Epithelial cell of proximal tubule (primary cell): ENCODE data around the gene PLA2G4C. TPM values are rescaled to one million over a fixed set of nuclear protein-coding genes. Genes with fewer than 3 reads are reported as not detected.
"Not testable (repeated sequence)": the region's sequence is repeated elsewhere in the genome, so short reads cannot be mapped to it uniquely, and the experiment has no call there.

Source experiments
- DNase-seq: peaks from one replicate; pipeline ENCODE4 v3.0.0-alpha.2; 2011; ENCODE audit warnings: low read depth
- H3K4me3 ChIP-seq: 2 replicates; pipeline ENCODE4 v1.5.1; 2011; ENCODE audit warnings: low read depth, mild to moderate bottlenecking, low read length
- total RNA-seq: library from RNA; depleted of rRNA; stranded (reverse); fragments of >200 nt; gene quantifications from 2 replicates; pipeline ENCODE4 v1.2.3, GENCODE V29; 2015
- TF ChIP-seq, protein P1 (sequence below): conservative IDR thresholded peaks from 2 replicates; pipeline ENCODE4 v1.5.1; 2012; ENCODE audit warnings: low read depth, mild to moderate bottlenecking, low read length

Gene PLA2G4C
- total RNA-seq, 1 donor from 2014 or later = 4.7 TPM

DNA sequence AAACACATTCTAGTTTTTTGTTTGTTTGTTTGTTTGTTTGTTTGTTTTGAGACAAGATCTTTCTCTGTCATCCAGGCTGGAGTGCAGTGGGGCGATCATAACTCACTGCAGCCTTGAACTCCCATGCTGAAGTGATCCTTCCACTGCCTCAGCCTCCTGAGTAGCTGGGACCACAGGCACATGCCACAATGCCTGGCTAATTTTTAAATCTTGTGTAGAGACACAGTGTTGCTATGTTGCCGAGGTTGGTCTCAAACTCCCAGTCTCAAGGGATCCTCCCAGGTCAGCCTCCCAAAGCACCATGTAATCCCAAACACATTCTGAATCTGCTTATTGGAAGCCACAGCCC is 15.8 kb downstream of the PLA2G4C start:
- TF ChIP-seq, protein P1, sequence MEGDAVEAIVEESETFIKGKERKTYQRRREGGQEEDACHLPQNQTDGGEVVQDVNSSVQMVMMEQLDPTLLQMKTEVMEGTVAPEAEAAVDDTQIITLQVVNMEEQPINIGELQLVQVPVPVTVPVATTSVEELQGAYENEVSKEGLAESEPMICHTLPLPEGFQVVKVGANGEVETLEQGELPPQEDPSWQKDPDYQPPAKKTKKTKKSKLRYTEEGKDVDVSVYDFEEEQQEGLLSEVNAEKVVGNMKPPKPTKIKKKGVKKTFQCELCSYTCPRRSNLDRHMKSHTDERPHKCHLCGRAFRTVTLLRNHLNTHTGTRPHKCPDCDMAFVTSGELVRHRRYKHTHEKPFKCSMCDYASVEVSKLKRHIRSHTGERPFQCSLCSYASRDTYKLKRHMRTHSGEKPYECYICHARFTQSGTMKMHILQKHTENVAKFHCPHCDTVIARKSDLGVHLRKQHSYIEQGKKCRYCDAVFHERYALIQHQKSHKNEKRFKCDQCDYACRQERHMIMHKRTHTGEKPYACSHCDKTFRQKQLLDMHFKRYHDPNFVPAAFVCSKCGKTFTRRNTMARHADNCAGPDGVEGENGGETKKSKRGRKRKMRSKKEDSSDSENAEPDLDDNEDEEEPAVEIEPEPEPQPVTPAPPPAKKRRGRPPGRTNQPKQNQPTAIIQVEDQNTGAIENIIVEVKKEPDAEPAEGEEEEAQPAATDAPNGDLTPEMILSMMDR = no peak
- no peak overlapping the region for H3K4me3 ChIP-seq
- DNase-seq = no peak

DNA sequence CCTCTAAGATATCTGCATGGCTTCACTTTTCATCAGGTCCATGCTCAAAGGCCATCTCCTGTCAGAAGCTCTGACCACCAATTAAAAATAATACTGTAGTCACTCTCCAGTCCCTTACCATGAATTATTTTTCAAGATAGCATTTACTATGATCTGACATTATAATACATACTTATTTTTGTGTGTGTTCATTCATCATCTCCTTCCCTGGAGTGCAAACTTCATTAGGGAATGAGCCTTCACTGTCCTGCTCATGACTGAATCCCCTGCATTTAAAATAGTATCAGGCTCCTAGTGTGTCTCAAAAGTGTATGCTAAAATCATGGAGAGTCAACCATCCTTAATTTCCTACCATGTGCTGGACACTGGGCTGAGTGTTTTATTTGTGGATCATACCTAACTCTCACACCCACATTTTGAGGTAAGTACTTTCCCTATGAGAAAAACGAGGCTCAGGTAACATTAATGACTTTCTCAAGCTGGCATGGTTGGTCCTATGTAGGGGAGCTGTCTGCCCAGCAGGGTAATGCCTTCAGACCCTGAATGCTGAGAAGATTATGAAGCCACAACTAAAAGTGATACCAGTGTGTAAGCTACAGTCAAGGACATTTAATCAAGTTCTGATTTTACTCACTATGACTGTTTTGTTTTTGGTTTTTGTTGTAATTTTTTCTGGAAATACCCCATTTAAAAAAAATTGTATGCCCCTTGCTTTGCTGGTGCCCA is 16.3 kb downstream of the PLA2G4C start:
- no peak for DNase-seq
- TF ChIP-seq, protein P1 = no peak

DNA sequence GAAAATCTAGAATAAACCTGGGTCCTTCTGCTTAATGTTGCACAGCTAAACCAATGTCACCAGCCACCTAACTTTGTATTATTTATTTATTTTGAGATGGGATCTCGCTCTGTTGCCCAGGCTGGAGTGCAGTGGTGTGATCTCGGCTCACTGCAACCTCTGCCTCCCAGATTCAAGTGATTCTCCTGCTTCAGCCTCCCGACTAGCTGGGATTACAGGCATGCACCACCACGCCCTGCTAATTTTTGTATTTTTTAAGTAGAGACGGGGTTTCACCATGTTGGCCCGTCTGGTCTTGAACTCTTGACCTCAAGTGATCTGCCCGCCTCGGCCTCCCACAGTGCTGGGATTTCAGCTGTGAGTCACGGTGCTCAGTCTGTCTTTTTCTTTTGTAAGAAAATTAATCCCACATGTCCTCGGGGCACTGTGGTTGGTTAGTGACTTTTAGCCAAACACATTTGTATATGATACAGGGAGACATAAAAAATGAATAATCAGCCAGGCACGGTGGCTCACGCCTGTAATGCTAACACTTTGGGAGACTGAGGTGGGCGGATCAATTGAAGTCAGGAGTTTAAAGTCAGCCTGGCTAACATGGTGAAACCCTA is 19.4 kb downstream of the PLA2G4C start:
- H3K4me3 ChIP-seq, DNase-seq: not testable (repeated sequence)

More for the DNA sequence above, 16.3 kb downstream of the PLA2G4C start:
- H3K4me3 ChIP-seq = no peak overlapping the region

DNA sequence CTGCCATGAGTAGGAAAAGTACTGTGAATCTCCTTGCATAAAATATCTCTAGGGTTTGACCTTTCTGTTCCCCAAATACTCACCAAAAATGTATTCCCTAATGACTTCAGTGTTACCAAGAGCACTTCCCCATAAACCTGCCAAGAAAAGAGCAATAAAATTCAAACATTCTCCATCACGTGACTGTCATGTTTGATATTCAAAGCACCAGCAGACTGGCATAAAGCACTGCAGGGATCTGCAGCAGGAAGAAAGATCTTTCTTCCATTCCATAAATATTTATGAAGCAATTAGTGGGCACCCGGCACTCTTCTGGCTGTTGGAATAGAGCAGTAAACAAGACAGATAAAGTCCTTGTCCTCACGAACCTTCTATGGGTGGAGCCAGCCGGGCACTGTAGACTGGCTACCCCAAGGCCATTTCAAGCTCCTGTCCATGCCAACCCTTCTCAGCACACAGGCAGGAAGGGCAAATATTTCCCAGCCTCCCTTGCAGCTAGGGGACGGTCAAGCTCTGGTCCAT is 20.3 kb downstream of the PLA2G4C start:
- TF ChIP-seq, protein P1 = no peak
- no peak overlapping the region for H3K4me3 ChIP-seq
- no peak for DNase-seq

DNA sequence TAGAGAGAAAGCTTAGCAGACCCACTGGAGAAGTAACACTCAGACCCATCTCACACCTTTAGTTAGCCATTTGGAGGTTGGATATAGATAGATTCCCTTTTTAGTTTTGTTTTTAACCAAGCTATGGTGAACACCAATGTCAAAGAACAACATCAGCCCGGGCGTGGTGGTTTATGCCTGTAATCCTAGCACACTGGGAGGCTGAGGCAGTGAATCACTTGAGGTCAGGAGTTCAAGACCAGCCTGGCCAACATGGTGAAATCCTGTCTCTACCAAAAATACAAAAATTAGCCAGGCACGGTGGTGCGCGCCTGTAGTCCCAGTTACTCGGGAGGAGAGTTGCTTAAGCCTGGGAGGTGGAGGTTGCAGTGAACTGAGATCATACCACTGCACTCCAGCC is 21.6 kb downstream of the PLA2G4C start:
- H3K4me3 ChIP-seq, DNase-seq: not testable (repeated sequence)

DNA sequence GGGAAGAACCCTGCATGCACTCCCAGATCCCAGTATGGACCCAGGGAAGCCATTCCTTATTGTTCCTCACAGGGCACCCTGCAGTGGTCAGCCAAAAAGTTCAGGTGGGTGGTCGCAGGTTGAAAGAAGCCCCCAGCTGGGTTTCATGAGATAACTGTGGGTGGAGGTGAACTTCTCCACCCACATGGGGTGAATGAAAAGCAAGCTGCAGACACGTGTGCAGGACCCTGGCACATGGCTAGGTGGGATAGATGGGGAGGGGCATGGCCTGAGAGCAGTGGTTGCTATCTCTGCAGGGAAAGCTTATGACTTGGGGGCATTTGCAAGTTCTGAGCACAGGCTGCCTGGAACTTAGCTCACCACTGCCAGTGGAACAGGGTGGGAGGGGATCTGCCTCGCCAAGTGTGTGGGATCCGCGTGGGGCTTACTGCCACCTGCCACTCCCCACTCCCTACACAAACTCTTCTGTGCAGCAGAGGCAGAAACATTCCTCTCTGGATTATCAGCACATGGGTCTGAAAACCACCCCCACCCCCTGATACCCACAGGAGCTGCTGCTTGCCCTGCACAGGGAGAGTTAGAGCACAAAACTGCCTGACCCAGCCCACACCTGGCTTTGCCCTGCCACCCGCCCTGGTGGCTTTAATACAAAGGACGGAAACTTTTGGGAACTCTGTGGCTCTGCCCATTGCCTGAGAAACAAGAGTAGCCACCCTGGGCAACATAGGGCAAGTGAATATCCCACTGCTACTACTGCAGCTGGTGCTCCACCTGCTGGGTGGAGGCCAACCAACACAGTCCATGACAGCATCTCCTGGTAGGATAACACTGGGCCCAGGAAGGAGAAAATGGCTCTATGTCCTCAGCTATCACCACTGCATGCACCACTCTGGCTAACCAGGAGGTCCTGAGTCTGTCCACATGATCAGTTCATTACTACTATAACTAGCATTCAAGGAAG is 24.4 kb downstream of the PLA2G4C start:
- no peak overlapping the region for H3K4me3 ChIP-seq
- TF ChIP-seq, protein P1 = peak; percentile 37
- no peak for DNase-seq

DNA sequence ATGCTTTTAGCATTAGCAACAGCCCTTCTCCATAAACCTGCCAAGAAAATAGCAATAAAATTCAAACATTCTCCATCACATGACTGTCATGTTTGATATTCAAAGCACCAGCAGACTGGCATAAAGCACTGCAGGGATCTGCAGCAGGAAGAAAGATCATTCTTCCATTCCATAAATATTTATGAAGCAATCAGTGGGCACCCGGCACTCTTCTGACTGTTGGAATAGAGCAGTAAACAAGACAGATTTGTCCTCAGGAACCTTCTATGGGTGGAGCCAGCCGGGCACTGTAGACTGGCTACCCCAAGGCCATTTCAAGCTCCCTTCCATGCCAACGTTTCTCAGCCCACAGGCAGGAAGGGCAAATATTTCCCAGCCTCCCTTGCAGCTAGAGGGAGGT is 25.5 kb downstream of the PLA2G4C start:
- TF ChIP-seq, protein P1 = no peak
- DNase-seq = no peak
- no peak overlapping the region for H3K4me3 ChIP-seq
